Hepatocyte (in vitro differentiated cells): ENCODE results near the gene MGAT1. TPM values are rescaled to one million over a fixed set of nuclear protein-coding genes. Genes with fewer than 3 reads are reported as not detected.

Experiments used
- DNase-seq: peaks from one replicate; pipeline ENCODE4 v3.0.0-alpha.2; 2016; ENCODE audit warnings: low spot score
- H2AFZ ChIP-seq: fragments of 200-600 bp; sonication (generic); 2 replicates; pipeline ENCODE4 v1.6.0; 2016; ENCODE audit warnings: antibody characterized with exemption, mild to moderate bottlenecking
- H3K27ac ChIP-seq: fragments of 200-600 bp; sonication (generic); 2 replicates; pipeline ENCODE4 v1.5.1; 2016; ENCODE audit warnings: mild to moderate bottlenecking
- H3K27me3 ChIP-seq: fragments of 200-600 bp; sonication (generic); 2 replicates; pipeline ENCODE4 v1.6.1; 2016
- H3K36me3 ChIP-seq: fragments of 200-600 bp; sonication (generic); replicated peaks from 2 replicates; pipeline ENCODE4 v1.5.1; 2016; ENCODE audit warnings: low read depth; ENCODE audit not compliant: insufficient read depth
- H3K4me1 ChIP-seq: fragments of 200-600 bp; sonication (generic); 2 replicates; pipeline ENCODE4 v1.5.1; 2016; ENCODE audit warnings: mild to moderate bottlenecking, moderate library complexity; ENCODE audit not compliant: insufficient read depth
- H3K4me2 ChIP-seq: fragments of 200-600 bp; sonication (generic); 2 replicates; pipeline ENCODE4 v1.6.0; 2016
- H3K4me3 ChIP-seq: fragments of 200-600 bp; sonication (generic); 2 replicates; pipeline ENCODE4 v1.5.1; 2016; ENCODE audit warnings: mild to moderate bottlenecking
- H3K79me2 ChIP-seq: fragments of 200-600 bp; sonication (generic); 2 replicates; pipeline ENCODE4 v1.6.0; 2017; ENCODE audit warnings: mild to moderate bottlenecking
- H3K9me2 ChIP-seq: fragments of 200-600 bp; sonication (generic); replicated peaks from 2 replicates; pipeline ENCODE4 v1.6.0; 2017; ENCODE audit warnings: mild to moderate bottlenecking; ENCODE audit not compliant: insufficient read depth
- H3K9me3 ChIP-seq: fragments of 200-600 bp; sonication (generic); 2 replicates; pipeline ENCODE4 v1.5.1; 2016; ENCODE audit warnings: low read depth, mild to moderate bottlenecking
- H4K20me1 ChIP-seq: fragments of 200-600 bp; sonication (generic); 2 replicates; pipeline ENCODE4 v1.6.0; 2016; ENCODE audit warnings: mild to moderate bottlenecking; ENCODE audit not compliant: insufficient read depth, poor library complexity, severe bottlenecking
- CTCF ChIP-seq: fragments of 200-600 bp; sonication (generic); IDR thresholded peaks from 2 replicates; pipeline ENCODE4 v1.5.1; 2016; ENCODE audit warnings: antibody characterized with exemption, mild to moderate bottlenecking; ENCODE audit not compliant: poor library complexity
- EZH2 ChIP-seq: fragments of 200-600 bp; sonication (generic); IDR thresholded peaks from 2 replicates; pipeline ENCODE4 v1.6.1; 2016; ENCODE audit warnings: antibody characterized with exemption, mild to moderate bottlenecking, borderline replicate concordance
- EZH2phosphoT487 ChIP-seq: fragments of 200-600 bp; sonication (generic); IDR thresholded peaks from one replicate; pipeline ENCODE4 v1.6.1; 2018; ENCODE audit warnings: antibody characterized with exemption, mild to moderate bottlenecking, low read depth, moderate library complexity; ENCODE audit not compliant: unreplicated experiment, severe bottlenecking
- WGBS: methylation state at CpG from one replicate; pipeline ENCODE4 v1.1.6; 2016; ENCODE audit warnings: low lambda C conversion rate; ENCODE audit errors: missing lambda C conversion rate; 5-methylcytosine and 5-hydroxymethylcytosine counted together
- polyA plus RNA-seq: library from polyadenylated mRNA; unstranded; fragments of >200 nt; fragmentation: Nextera tagmentation; extraction: Ambion mirVana; gene quantifications from 2 replicates; pipeline ENCODE4 v1.2.1, GENCODE V29; 2016
- total RNA-seq: library from RNA; depleted of rRNA; stranded (reverse); fragments of >200 nt; gene quantifications from 2 replicates; pipeline ENCODE4 v1.2.3, GENCODE V29; 2014

Gene MGAT1
- total and polyA plus RNA-seq, 2 experiments from 2014 or later: 137 to 151 TPM

GRCh38 chr5:180848878-180849277 lies 46.3 kb upstream of the MGAT1 start:
- H3K79me2 ChIP-seq: peaks cover 9% of the 10 kb centered on the region
- H3K9me2 ChIP-seq: no peaks in the 10 kb centered on the region
- H3K9me3 ChIP-seq: peaks cover 41% of the 10 kb centered on the region
- TF ChIP-seq EZH2phosphoT487 (no peak), CTCF (no peak), EZH2 (no peak)
- H3K4me3 ChIP-seq: no peak overlapping the region
- H3K4me1 ChIP-seq: no peaks in the 10 kb centered on the region
- H3K27ac ChIP-seq: no peak overlapping the region
- WGBS: 95% methylated on average over 1 of the region's 1 CpG
- H3K36me3 ChIP-seq: peaks cover 27% of the 10 kb centered on the region
- H4K20me1 ChIP-seq: no peaks in the 10 kb centered on the region
- DNase-seq: no peak
- no peak overlapping the region for H3K4me2 ChIP-seq
- no peak overlapping the region for H2AFZ ChIP-seq
- H3K27me3 ChIP-seq: no peaks in the 10 kb centered on the region

GRCh38 chr5:180848265-180848664 lies 45.7 kb upstream of the MGAT1 start:
- Histone ChIP-seq H3K9me2 (no peaks in the 10 kb centered on the region), H3K27me3 (no peaks in the 10 kb centered on the region), H3K4me3 (no peak overlapping the region), H2AFZ (no peak overlapping the region), H3K27ac (no peak overlapping the region), H3K36me3 (peaks cover 27% of the 10 kb centered on the region), H4K20me1 (no peaks in the 10 kb centered on the region), H3K79me2 (peaks cover 9% of the 10 kb centered on the region), H3K4me1 (no peaks in the 10 kb centered on the region), H3K9me3 (peaks cover 41% of the 10 kb centered on the region), H3K4me2 (no peak overlapping the region)
- TF ChIP-seq EZH2phosphoT487: no peak
- TF ChIP-seq CTCF: no peak
- TF ChIP-seq EZH2: no peak
- 95% methylated on average over 1 of the region's 1 CpG for whole genome bisulfite sequencing
- no peak for DNase-seq

- no peak for DNase-seq
- Histone ChIP-seq H3K9me2 (no peaks in the 10 kb centered on the region), H3K4me2 (no peak overlapping the region), H3K9me3 (peaks cover 34% of the 10 kb centered on the region), H3K4me3 (no peak overlapping the region), H3K27ac (no peak overlapping the region), H4K20me1 (no peaks in the 10 kb centered on the region), H3K4me1 (no peaks in the 10 kb centered on the region), H3K79me2 (peaks cover 3% of the 10 kb centered on the region), H3K36me3 (peaks cover 27% of the 10 kb centered on the region), H2AFZ (no peak overlapping the region), H3K27me3 (no peaks in the 10 kb centered on the region)
- TF ChIP-seq CTCF: no peak
- TF ChIP-seq EZH2phosphoT487: no peak
- TF ChIP-seq EZH2: no peak
- WGBS: 39% methylated on average over 2 of the region's 3 CpGs
These were observed 44.4 kb upstream of the MGAT1 start for GRCh38 chr5:180847026-180847425.

- 100% methylated on average over 1 of the region's 1 CpG for WGBS
- Histone ChIP-seq H3K36me3 (peaks cover 14% of the 10 kb centered on the region), H3K4me1 (no peaks in the 10 kb centered on the region), H3K79me2 (no peaks in the 10 kb centered on the region), H3K9me3 (peaks cover 13% of the 10 kb centered on the region), H3K27ac (no peak overlapping the region), H3K4me2 (no peak overlapping the region), H4K20me1 (no peaks in the 10 kb centered on the region), H3K27me3 (no peaks in the 10 kb centered on the region), H3K4me3 (no peak overlapping the region), H2AFZ (no peak overlapping the region), H3K9me2 (no peaks in the 10 kb centered on the region)
- no peak for DNase-seq
- TF ChIP-seq CTCF: no peak
- no peak for TF ChIP-seq EZH2phosphoT487
- TF ChIP-seq EZH2: no peak
These were observed 42.3 kb upstream of the MGAT1 start for GRCh38 chr5:180844858-180845257.
